Smooth muscle cell (in vitro differentiated cells): ENCODE data around the gene SEMA3G. TPM values are rescaled to one million over a fixed set of nuclear protein-coding genes. Genes with fewer than 3 reads are reported as not detected.

Experiments used
- DNase-seq: peaks from one replicate; lab custom pipeline; 2025; ENCODE audit not compliant: unreplicated experiment; lab: John Stamatoyannopoulos, UW
- H2AFZ ChIP-seq: fragments of 200-600 bp; sonication (generic); 2 replicates; pipeline ENCODE4 v1.6.0; 2016; ENCODE audit warnings: antibody characterized with exemption, low read depth, mild to moderate bottlenecking
- H3F3A ChIP-seq: fragments of 200-600 bp; sonication (generic); 2 replicates; pipeline ENCODE4 v1.6.0; 2017; ENCODE audit warnings: antibody characterized with exemption, low read depth
- H3K27ac ChIP-seq: fragments of 200-600 bp; sonication (generic); 2 replicates; pipeline ENCODE4 v1.5.1; 2016; ENCODE audit warnings: low read depth, mild to moderate bottlenecking
- H3K27me3 ChIP-seq: fragments of 200-600 bp; sonication (generic); 2 replicates; pipeline ENCODE4 v1.6.1; 2016; ENCODE audit warnings: low read depth, mild to moderate bottlenecking
- H3K36me3 ChIP-seq: fragments of 200-600 bp; sonication (generic); 2 replicates; pipeline ENCODE4 v1.5.1; 2016; ENCODE audit warnings: low read depth
- H3K4me1 ChIP-seq: fragments of 200-600 bp; sonication (generic); 2 replicates; pipeline ENCODE4 v1.5.1; 2016; ENCODE audit warnings: low read depth
- H3K4me2 ChIP-seq: fragments of 200-600 bp; sonication (generic); 2 replicates; pipeline ENCODE4 v1.6.0; 2016; ENCODE audit warnings: mild to moderate bottlenecking
- H3K4me3 ChIP-seq: fragments of 200-600 bp; sonication (generic); 2 replicates; pipeline ENCODE4 v1.5.1; 2016; ENCODE audit warnings: mild to moderate bottlenecking
- H3K79me2 ChIP-seq: fragments of 200-600 bp; sonication (generic); 2 replicates; pipeline ENCODE4 v1.6.0; 2016; ENCODE audit warnings: low read depth, mild to moderate bottlenecking
- H3K9ac ChIP-seq: fragments of 200-600 bp; sonication (generic); 2 replicates; pipeline ENCODE4 v1.6.0; 2016; ENCODE audit warnings: low read depth
- H3K9me3 ChIP-seq: fragments of 200-600 bp; sonication (generic); replicated peaks from 2 replicates; pipeline ENCODE4 v1.5.1; 2016; ENCODE audit warnings: low read depth
- H4K20me1 ChIP-seq: fragments of 200-600 bp; sonication (generic); 2 replicates; pipeline ENCODE4 v1.6.0; 2016; ENCODE audit warnings: low read depth
- CTCF ChIP-seq: fragments of 200-600 bp; sonication (generic); IDR thresholded peaks from 2 replicates; pipeline ENCODE4 v1.5.1; 2017; ENCODE audit warnings: borderline replicate concordance, mild to moderate bottlenecking, antibody characterized with exemption; ENCODE audit not compliant: insufficient read depth, poor library complexity, severe bottlenecking
- WGBS: methylation state at CpG from one replicate; pipeline ENCODE4 v1.1.7; 2016; ENCODE audit warnings: low lambda C conversion rate; 5-methylcytosine and 5-hydroxymethylcytosine counted together
- polyA plus RNA-seq: library from polyadenylated mRNA; unstranded; fragments of >200 nt; fragmentation: Nextera tagmentation; extraction: Ambion mirVana; gene quantifications from 2 replicates; pipeline ENCODE4 v1.2.1, GENCODE V29; 2016
- total RNA-seq: library from RNA; depleted of rRNA; stranded (reverse); fragments of >200 nt; gene quantifications from 2 replicates; pipeline ENCODE4 v1.2.3, GENCODE V29; 2014

SEMA3G gene
- total and polyA plus RNA-seq, 2 experiments from 2014 or later, result 0.09 TPM

GRCh38 chr3:52392216-52392930 is 52.5 kb downstream of the SEMA3G start:
- no peak for TF ChIP-seq CTCF
- Histone ChIP-seq H3K4me2 (no peak overlapping the region), H3K9ac (no peak overlapping the region), H3K4me3 (no peak overlapping the region), H2AFZ (no peak overlapping the region), H4K20me1 (no peaks in the 10 kb centered on the region), H3K4me1 (no peaks in the 10 kb centered on the region), H3K27ac (no peak overlapping the region), H3K9me3 (no peaks in the 10 kb centered on the region), H3F3A (no peaks in the 10 kb centered on the region), H3K27me3 (no peaks in the 10 kb centered on the region), H3K36me3 (no peaks in the 10 kb centered on the region), H3K79me2 (no peaks in the 10 kb centered on the region)
- no peak for DNase-seq
- WGBS, result 96% methylated on average over 16 of the region's 16 CpGs

- Histone ChIP-seq H3K27me3 (no peaks in the 10 kb centered on the region), H3K9ac (no peak overlapping the region), H3K27ac (no peak overlapping the region), H2AFZ (no peak overlapping the region), H3K4me3 (no peak overlapping the region), H3K4me1 (no peaks in the 10 kb centered on the region), H4K20me1 (no peaks in the 10 kb centered on the region), H3K36me3 (no peaks in the 10 kb centered on the region), H3K79me2 (no peaks in the 10 kb centered on the region), H3F3A (no peaks in the 10 kb centered on the region), H3K4me2 (no peak overlapping the region), H3K9me3 (no peaks in the 10 kb centered on the region)
- WGBS, result 90% methylated on average over 12 of the region's 12 CpGs
- DNase-seq, result no peak
- TF ChIP-seq CTCF, result no peak
Observed at GRCh38 chr3:52391096-52391495, 53.8 kb downstream of the SEMA3G start.

- WGBS, result 94% methylated on average over 9 of the region's 9 CpGs
Observed at GRCh38 chr3:52388933-52389332, 56.0 kb downstream of the SEMA3G start.

More at GRCh38 chr3:52388933-52389332, 56.0 kb downstream of the SEMA3G start:
- Histone ChIP-seq H3K36me3 (no peaks in the 10 kb centered on the region), H3K4me2 (no peak overlapping the region), H2AFZ (no peak overlapping the region), H3F3A (no peaks in the 10 kb centered on the region), H3K27me3 (no peaks in the 10 kb centered on the region), H3K9ac (no peak overlapping the region), H4K20me1 (no peaks in the 10 kb centered on the region), H3K9me3 (no peaks in the 10 kb centered on the region), H3K79me2 (no peaks in the 10 kb centered on the region), H3K4me3 (no peak overlapping the region), H3K27ac (no peak overlapping the region), H3K4me1 (no peaks in the 10 kb centered on the region)
- TF ChIP-seq CTCF, result no peak
- DNase-seq, result no peak
